Uterus (tissue), 2 donors: ENCODE results near the gene DDA1.

Source experiments
- POLR2A ChIP-seq, 2 donors: fragments of 450-650 bp; IDR thresholded peaks; one replicate each; pipeline ENCODE4 v1.6.1; 2016; ENCODE audit warnings: antibody characterized with exemption in 2 of 2, mild to moderate bottlenecking in 1 of 2, moderate library complexity in 1 of 2
- TF ChIP-seq, protein P1 (sequence below), 4 experiments: fragments of 200-600 bp in 2 of 4; fragments of 450-650 bp in 2 of 4; sonication (generic) in 2 of 4; IDR thresholded peaks; one replicate each; pipeline ENCODE4 v1.5.1; 2016 to 2019; ENCODE audit warnings: antibody characterized with exemption in 4 of 4, mild to moderate bottlenecking in 2 of 4, moderate library complexity in 1 of 4

DNA sequence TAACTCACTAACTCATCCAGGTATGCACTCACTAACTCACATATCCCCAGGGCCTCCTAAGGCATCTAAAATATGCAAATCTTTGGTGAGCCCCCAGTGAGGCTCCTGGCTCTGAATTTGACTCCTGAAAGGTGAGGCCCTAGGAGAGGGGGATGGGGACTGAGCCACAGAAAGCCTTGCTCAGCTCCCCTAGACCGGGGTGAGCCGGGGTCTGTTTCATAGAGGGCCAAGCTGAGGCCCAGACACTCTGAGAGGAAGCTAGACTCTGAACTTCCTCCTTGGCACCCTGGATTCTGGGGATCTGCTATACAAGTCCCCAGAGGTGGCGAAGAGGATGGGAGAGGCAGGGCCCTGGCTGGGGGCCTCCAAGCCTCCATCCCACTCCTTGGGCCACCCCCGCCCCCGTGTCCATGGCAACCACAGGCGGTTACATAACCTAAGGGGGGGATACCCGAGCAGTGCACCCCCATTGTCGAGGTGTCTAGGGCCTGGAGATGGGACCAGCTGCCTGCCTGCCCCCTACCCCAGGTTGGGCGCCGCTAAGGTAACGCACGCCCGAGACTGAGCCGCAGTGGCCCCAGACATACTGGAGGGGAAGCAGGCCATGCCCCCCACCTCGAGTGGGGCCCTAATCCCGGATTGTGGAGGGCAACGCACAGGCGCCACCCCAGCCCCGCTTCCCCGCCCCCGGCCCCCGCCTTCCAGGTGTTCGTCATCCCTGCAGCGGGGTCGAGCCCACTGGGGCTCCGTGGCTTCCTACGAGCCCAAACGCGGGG lies 6.8 kb upstream of the DDA1 start:
- TF ChIP-seq, protein P1, sequence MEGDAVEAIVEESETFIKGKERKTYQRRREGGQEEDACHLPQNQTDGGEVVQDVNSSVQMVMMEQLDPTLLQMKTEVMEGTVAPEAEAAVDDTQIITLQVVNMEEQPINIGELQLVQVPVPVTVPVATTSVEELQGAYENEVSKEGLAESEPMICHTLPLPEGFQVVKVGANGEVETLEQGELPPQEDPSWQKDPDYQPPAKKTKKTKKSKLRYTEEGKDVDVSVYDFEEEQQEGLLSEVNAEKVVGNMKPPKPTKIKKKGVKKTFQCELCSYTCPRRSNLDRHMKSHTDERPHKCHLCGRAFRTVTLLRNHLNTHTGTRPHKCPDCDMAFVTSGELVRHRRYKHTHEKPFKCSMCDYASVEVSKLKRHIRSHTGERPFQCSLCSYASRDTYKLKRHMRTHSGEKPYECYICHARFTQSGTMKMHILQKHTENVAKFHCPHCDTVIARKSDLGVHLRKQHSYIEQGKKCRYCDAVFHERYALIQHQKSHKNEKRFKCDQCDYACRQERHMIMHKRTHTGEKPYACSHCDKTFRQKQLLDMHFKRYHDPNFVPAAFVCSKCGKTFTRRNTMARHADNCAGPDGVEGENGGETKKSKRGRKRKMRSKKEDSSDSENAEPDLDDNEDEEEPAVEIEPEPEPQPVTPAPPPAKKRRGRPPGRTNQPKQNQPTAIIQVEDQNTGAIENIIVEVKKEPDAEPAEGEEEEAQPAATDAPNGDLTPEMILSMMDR (IDR thresholded peaks at IDR 0.05) = no peak
- TF ChIP-seq POLR2A (IDR thresholded peaks at IDR 0.05) = no peak
